HUES64 (cell line): ENCODE measurements around the gene TBC1D5.

ENCODE experiments used
- H3K27ac ChIP-seq: 2 replicates; pipeline ENCODE4 v1.7.0; 2013; ENCODE audit warnings: low read depth, low read length, inconsistent platforms
- H3K27me3 ChIP-seq: 2 replicates; pipeline ENCODE4 v1.6.1; 2013; ENCODE audit warnings: mild to moderate bottlenecking, low read length; ENCODE audit not compliant: insufficient read depth
- H3K36me3 ChIP-seq: 2 replicates; pipeline ENCODE4 v1.6.1; 2013; ENCODE audit warnings: mild to moderate bottlenecking, low read length; ENCODE audit not compliant: insufficient read depth
- H3K4me1 ChIP-seq: 2 replicates; pipeline ENCODE4 v1.6.1; 2013; ENCODE audit warnings: mild to moderate bottlenecking, low read length, moderate library complexity; ENCODE audit not compliant: insufficient read depth
- H3K4me3 ChIP-seq: 2 replicates; pipeline ENCODE4 v1.5.1; 2013; ENCODE audit warnings: mild to moderate bottlenecking, low read length, moderate library complexity
- H3K9ac ChIP-seq: 2 replicates; pipeline ENCODE4 v1.6.1; 2013; ENCODE audit warnings: mild to moderate bottlenecking, low read depth, low read length
- H3K9me3 ChIP-seq: 2 replicates; pipeline ENCODE4 v1.6.1; 2013; ENCODE audit warnings: low read depth, low read length; ENCODE audit not compliant: insufficient read depth
- WGBS: fragments of 150-250, 120-280 bp; methylation state at CpG from one replicate; pipeline ENCODE4 v1.1.7; 2013; ENCODE audit warnings: missing lambda C conversion rate; 5-methylcytosine and 5-hydroxymethylcytosine counted together

TBC1D5 gene

GRCh38 chr3:17125738-17126442 is 616.5 kb downstream of the TBC1D5 start:
- Histone ChIP-seq H3K36me3 (no peaks in the 10 kb centered on the region), H3K9me3 (peaks cover 3% of the 10 kb centered on the region; the same call in 1 of the 2 replicates), H3K4me1 (no peaks in the 10 kb centered on the region), H3K27me3 (no peaks in the 10 kb centered on the region), H3K9ac (no peak overlapping the region), H3K27ac (no peak overlapping the region), H3K4me3 (no peak overlapping the region)
- WGBS, result 97% methylated on average over 2 of the region's 2 CpGs

DNA sequence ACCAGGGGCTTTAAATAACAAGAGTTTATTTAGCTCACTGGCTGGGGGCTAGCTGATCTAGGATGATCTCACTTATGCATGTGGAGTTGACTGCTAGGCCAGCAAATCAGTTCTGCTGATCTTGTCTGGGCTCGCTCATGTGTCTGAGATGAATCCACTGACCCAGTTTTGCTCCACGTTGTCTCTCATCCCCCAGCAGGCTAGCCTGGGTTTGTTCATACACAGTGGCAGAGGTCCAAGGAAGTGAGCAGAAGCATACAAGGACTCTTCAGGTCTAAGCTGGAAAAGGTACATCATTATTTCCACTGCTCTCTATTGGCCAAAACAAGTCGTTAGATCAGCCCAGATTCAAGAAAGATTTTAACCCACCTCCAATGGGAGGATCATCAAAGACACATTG is 619.7 kb downstream of the TBC1D5 start:
- WGBS, result 98% methylated on average over 3 of the region's 3 CpGs
- Histone ChIP-seq H3K36me3 (no peaks in the 10 kb centered on the region), H3K27ac (no peak overlapping the region), H3K27me3 (no peaks in the 10 kb centered on the region), H3K4me1 (no peaks in the 10 kb centered on the region), H3K9ac (no peak overlapping the region), H3K9me3 (peaks cover 3% of the 10 kb centered on the region; the same call in 1 of the 2 replicates), H3K4me3 (no peak overlapping the region)

DNA sequence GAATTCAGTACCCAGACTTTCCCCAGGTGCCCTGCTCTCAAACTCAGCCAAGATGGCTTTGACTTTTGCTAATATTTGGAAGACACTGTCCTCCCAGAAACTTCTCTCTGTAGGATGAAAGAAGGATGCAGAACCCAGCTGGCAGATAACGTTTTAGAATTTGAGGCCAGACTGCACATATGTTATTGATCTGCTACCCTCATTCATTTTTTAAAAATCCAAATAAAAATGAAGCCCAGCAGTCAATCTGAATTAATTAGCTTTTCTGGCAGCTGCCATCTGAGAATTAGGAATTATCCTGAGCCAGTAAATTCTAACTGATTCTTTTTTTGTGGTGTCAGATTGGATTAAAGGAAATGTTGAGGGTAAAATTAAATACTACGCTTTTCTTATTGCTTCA is 621.1 kb downstream of the TBC1D5 start:
- WGBS, result 96% methylated on average over 2 of the region's 2 CpGs
- no peaks in the 10 kb centered on the region for H3K36me3 ChIP-seq
- H3K27me3 ChIP-seq, result no peaks in the 10 kb centered on the region
- no peak overlapping the region for H3K9ac ChIP-seq
- no peaks in the 10 kb centered on the region for H3K4me1 ChIP-seq
- peaks cover 3% of the 10 kb centered on the region; the same call in 1 of the 2 replicates for H3K9me3 ChIP-seq
- no peak overlapping the region for H3K4me3 ChIP-seq
- H3K27ac ChIP-seq, result no peak overlapping the region

- Histone ChIP-seq H3K27me3 (no peaks in the 10 kb centered on the region), H3K4me1 (no peaks in the 10 kb centered on the region), H3K9ac (no peak overlapping the region), H3K36me3 (no peaks in the 10 kb centered on the region), H3K27ac (no peak overlapping the region), H3K4me3 (no peak overlapping the region), H3K9me3 (peaks cover 3% of the 10 kb centered on the region; the same call in 1 of the 2 replicates)
- WGBS, result 95% methylated on average over 4 of the region's 4 CpGs
These were observed 622.3 kb downstream of the TBC1D5 start for GRCh38 chr3:17120115-17120514.

GRCh38 chr3:17119201-17120072 is 623.0 kb downstream of the TBC1D5 start:
- WGBS, result 91% methylated on average over 5 of the region's 5 CpGs
- H3K9me3 ChIP-seq, result peaks cover 3% of the 10 kb centered on the region; the same call in 1 of the 2 replicates

GRCh38 chr3:17118771-17119170 is 623.7 kb downstream of the TBC1D5 start:
- Histone ChIP-seq H3K9ac (no peak overlapping the region), H3K4me3 (no peak overlapping the region), H3K36me3 (no peaks in the 10 kb centered on the region), H3K27me3 (no peaks in the 10 kb centered on the region), H3K9me3 (peaks cover 3% of the 10 kb centered on the region; the same call in 1 of the 2 replicates), H3K4me1 (no peaks in the 10 kb centered on the region), H3K27ac (no peak overlapping the region)
- WGBS, result 93% methylated on average over 6 of the region's 6 CpGs

More at GRCh38 chr3:17119201-17120072, 623.0 kb downstream of the TBC1D5 start:
- Histone ChIP-seq H3K4me1 (no peaks in the 10 kb centered on the region), H3K4me3 (no peak overlapping the region), H3K27ac (no peak overlapping the region), H3K27me3 (no peaks in the 10 kb centered on the region), H3K9ac (no peak overlapping the region), H3K36me3 (no peaks in the 10 kb centered on the region)

- Histone ChIP-seq H3K27ac (no peak overlapping the region), H3K27me3 (no peaks in the 10 kb centered on the region), H3K4me3 (no peak overlapping the region), H3K4me1 (no peaks in the 10 kb centered on the region), H3K36me3 (no peaks in the 10 kb centered on the region), H3K9ac (no peak overlapping the region), H3K9me3 (no peaks in the 10 kb centered on the region)
- WGBS, result 91% methylated on average over 8 of the region's 8 CpGs
These were observed 626.3 kb downstream of the TBC1D5 start for GRCh38 chr3:17116007-17116600.

- H3K27ac ChIP-seq, result no peak overlapping the region
- no peak overlapping the region for H3K9ac ChIP-seq
- H3K4me3 ChIP-seq, result no peak overlapping the region
- H3K4me1 ChIP-seq, result no peaks in the 10 kb centered on the region
- no peaks in the 10 kb centered on the region for H3K9me3 ChIP-seq
- no peaks in the 10 kb centered on the region for H3K36me3 ChIP-seq
- H3K27me3 ChIP-seq, result no peaks in the 10 kb centered on the region
- 96% methylated on average over 3 of the region's 3 CpGs for WGBS
These were observed 627.2 kb downstream of the TBC1D5 start for GRCh38 chr3:17115186-17115585.

DNA sequence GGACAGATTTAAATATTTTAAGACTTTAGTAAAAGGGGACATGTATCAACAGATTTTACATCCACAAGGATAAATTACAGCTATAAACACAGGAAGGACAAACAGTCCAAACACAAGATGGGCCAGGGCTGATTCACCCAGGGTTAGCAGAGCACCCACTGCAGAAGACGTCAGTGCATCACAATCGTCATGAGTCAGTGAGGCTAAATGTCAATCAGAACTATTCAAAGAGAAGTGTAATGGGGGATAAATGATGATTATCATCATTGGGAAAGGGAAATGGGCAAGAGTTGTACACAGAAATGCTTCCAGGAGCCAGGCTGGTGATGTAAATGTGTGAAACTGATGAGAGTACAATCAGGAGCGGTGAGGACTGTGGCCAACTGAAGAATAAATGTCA is 630.8 kb downstream of the TBC1D5 start:
- H3K4me3 ChIP-seq, result no peak overlapping the region
- 94% methylated on average over 3 of the region's 3 CpGs for WGBS
- no peaks in the 10 kb centered on the region for H3K4me1 ChIP-seq
- H3K36me3 ChIP-seq, result no peaks in the 10 kb centered on the region
- H3K9me3 ChIP-seq, result no peaks in the 10 kb centered on the region
- H3K9ac ChIP-seq, result no peak overlapping the region
- no peaks in the 10 kb centered on the region for H3K27me3 ChIP-seq
- H3K27ac ChIP-seq, result no peak overlapping the region

DNA sequence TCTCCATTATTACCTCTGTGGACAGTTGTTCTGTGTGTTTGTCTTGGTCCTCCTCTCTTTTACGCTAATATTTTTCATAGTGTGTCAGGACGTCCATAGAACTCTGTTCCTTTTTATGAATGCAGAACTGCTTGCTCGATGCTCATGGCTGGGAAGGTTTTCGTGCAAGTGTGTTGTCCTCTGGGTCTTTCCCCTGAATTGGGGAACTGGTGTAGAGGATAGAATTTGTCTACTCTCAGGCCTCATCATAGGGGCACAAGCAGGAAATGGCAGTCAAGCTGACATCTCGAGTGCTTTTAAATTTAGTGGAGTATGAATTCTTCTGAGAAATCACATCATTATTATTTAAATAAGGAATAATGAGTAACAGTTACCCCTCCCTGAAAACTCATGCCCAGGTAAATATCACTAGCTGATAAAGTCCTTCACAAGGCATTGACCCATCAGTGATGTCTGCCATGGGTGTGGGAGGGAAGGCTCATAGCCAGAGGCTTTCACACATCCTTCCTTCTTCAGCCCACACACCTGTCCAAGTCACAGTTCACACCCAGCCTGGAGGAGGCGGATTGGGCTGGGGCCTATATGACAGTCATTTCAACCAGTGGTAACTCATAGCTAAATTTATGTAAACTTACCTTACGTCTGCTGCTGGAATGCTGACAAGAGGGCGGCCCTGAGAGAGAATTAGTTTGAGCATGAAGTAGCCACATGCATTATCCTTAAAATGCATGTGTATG is 631.6 kb downstream of the TBC1D5 start:
- WGBS, result 86% methylated on average over 7 of the region's 8 CpGs
- H3K9me3 ChIP-seq, result no peaks in the 10 kb centered on the region
- H3K9ac ChIP-seq, result no peak overlapping the region
- no peaks in the 10 kb centered on the region for H3K27me3 ChIP-seq
- H3K4me1 ChIP-seq, result no peaks in the 10 kb centered on the region
- no peak overlapping the region for H3K27ac ChIP-seq
- H3K4me3 ChIP-seq, result no peak overlapping the region
- no peaks in the 10 kb centered on the region for H3K36me3 ChIP-seq
